SU-DHL-6 (cell line): Measurements from ENCODE around the gene NTRK2.

ENCODE experiments used
- H2AFZ ChIP-seq: fragments of 200-600 bp; sonication (generic); 2 replicates; pipeline ENCODE4 v1.6.1; 2014; ENCODE audit warnings: low read depth, mild to moderate bottlenecking, moderate library complexity, mixed read lengths, antibody characterized with exemption, low read length; ENCODE audit not compliant: severe bottlenecking
- H3F3A ChIP-seq: fragments of 200-600 bp; shearing (Covaris generic); 2 replicates; pipeline ENCODE4 v1.6.0; 2016; ENCODE audit warnings: antibody characterized with exemption, mild to moderate bottlenecking; ENCODE audit not compliant: insufficient read depth
- H3K27ac ChIP-seq: fragments of 200-600 bp; sonication (generic); 2 replicates; pipeline ENCODE4 v1.5.1; 2016; ENCODE audit warnings: low read depth, mild to moderate bottlenecking, low read length, moderate library complexity, mixed read lengths
- H3K27me3 ChIP-seq: fragments of 200-600 bp; sonication (generic), shearing (Covaris generic); 2 replicates; pipeline ENCODE4 v1.6.0; 2014; ENCODE audit warnings: mild to moderate bottlenecking, low read length
- H3K36me3 ChIP-seq: fragments of 200-600 bp; sonication (generic); 2 replicates; pipeline ENCODE4 v1.6.1; 2014; ENCODE audit warnings: mild to moderate bottlenecking, low read length, mixed read lengths
- H3K4me2 ChIP-seq: fragments of 300-600, 200-600 bp; shearing (Covaris generic), sonication (generic); 2 replicates; pipeline ENCODE4 v1.6.0; 2014; ENCODE audit warnings: low read length, low read depth, mild to moderate bottlenecking; ENCODE audit not compliant: poor library complexity, severe bottlenecking
- H3K4me3 ChIP-seq: fragments of 200-600 bp; sonication (generic); 2 replicates; pipeline ENCODE4 v1.5.1; 2014; ENCODE audit warnings: antibody characterized with exemption, low read length, mild to moderate bottlenecking, mixed read lengths; ENCODE audit not compliant: insufficient read depth, poor library complexity, severe bottlenecking
- H3K79me2 ChIP-seq: fragments of 200-600 bp; sonication (generic); 2 replicates; pipeline ENCODE4 v1.6.1; 2014; ENCODE audit warnings: mild to moderate bottlenecking, low read length, moderate library complexity; ENCODE audit not compliant: insufficient read depth
- H3K9ac ChIP-seq: fragments of 200-600 bp; sonication (generic); 2 replicates; pipeline ENCODE4 v1.7.0; 2014; ENCODE audit warnings: mild to moderate bottlenecking, low read length
- H3K9me2 ChIP-seq: fragments of 200-600 bp; sonication (generic); replicated peaks from 2 replicates; pipeline ENCODE4 v1.6.1; 2014; ENCODE audit warnings: low read length; ENCODE audit not compliant: insufficient read depth
- H3K9me3 ChIP-seq: fragments of 200-600 bp; sonication (generic); 2 replicates; pipeline ENCODE4 v1.6.1; 2014; ENCODE audit warnings: low read length, mixed read lengths; ENCODE audit not compliant: insufficient read depth
- H4K20me1 ChIP-seq: fragments of 200-600 bp; sonication (generic); 2 replicates; pipeline ENCODE4 v1.6.1; 2014; ENCODE audit warnings: low read depth, mild to moderate bottlenecking, antibody characterized with exemption, low read length, moderate library complexity, mixed read lengths
- EZH2phosphoT487 ChIP-seq: fragments of 200-600 bp; sonication (generic), shearing (Covaris generic); conservative IDR thresholded peaks from 2 replicates; pipeline ENCODE4 v1.6.1; 2018; ENCODE audit warnings: mild to moderate bottlenecking, antibody characterized with exemption, low read length, moderate library complexity, mixed read lengths
- TF ChIP-seq, protein P1 (sequence below): fragments of 200-600 bp; sonication (generic); IDR thresholded peaks from one replicate; pipeline ENCODE4 v1.5.1; 2017; ENCODE audit warnings: antibody characterized with exemption, mild to moderate bottlenecking, low read length, moderate library complexity; ENCODE audit not compliant: insufficient read depth, poor library complexity, severe bottlenecking

The NTRK2 gene

DNA sequence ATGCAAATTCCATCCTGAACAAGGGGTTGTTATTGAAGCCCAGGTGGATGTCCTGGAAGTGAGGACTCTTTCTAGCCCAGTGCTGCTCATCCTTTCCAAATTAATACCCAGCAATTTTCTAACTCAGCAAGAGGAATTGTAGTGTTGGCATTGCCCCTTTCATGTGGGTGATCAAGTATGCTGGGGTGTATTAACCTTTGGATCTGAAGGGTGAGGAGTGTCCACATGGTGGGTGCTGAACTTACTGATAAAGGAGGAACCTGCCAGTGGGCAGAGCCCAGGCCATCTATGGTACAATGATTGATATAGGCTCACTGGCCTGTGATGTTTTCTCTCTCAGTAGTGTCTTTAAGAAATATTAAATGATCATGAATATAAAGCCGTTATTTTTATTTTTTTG lies 210.1 kb downstream of the NTRK2 start:
- H3K9ac ChIP-seq = no peak overlapping the region
- H3K27ac ChIP-seq = no peak overlapping the region
- no peaks in the 10 kb centered on the region for H3K27me3 ChIP-seq

DNA sequence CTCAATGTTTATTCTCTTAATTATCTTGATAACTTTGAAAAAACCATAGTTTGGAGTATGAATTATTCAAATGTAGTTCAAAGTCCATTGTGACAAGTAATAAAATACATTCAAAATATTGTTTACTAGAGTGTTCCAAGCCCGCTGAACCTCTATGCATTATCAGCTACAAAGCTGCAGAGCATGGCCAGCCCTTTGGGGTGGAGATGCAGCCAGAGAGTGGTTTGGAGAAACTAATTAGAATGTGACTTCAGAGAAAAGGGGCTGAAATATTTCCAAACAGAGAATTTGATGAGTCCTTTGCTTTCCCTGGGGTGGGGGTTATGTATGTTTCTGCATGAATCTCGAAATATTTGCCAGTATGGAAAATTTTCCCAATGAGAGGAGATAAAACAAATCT lies 211.3 kb downstream of the NTRK2 start:
- H3F3A ChIP-seq = no peaks in the 10 kb centered on the region
- H2AFZ ChIP-seq = no peak overlapping the region
- H3K79me2 ChIP-seq = no peaks in the 10 kb centered on the region
- no peaks in the 10 kb centered on the region for H3K27me3 ChIP-seq
- H3K9me2 ChIP-seq = no peaks in the 10 kb centered on the region
- H3K27ac ChIP-seq = no peak overlapping the region
- H4K20me1 ChIP-seq = no peaks in the 10 kb centered on the region
- no peak overlapping the region for H3K4me3 ChIP-seq
- no peak overlapping the region for H3K4me2 ChIP-seq
- no peaks in the 10 kb centered on the region for H3K36me3 ChIP-seq
- no peak overlapping the region for H3K9ac ChIP-seq
- no peaks in the 10 kb centered on the region for H3K9me3 ChIP-seq
- no peak for TF ChIP-seq EZH2phosphoT487
- TF ChIP-seq, protein P1, sequence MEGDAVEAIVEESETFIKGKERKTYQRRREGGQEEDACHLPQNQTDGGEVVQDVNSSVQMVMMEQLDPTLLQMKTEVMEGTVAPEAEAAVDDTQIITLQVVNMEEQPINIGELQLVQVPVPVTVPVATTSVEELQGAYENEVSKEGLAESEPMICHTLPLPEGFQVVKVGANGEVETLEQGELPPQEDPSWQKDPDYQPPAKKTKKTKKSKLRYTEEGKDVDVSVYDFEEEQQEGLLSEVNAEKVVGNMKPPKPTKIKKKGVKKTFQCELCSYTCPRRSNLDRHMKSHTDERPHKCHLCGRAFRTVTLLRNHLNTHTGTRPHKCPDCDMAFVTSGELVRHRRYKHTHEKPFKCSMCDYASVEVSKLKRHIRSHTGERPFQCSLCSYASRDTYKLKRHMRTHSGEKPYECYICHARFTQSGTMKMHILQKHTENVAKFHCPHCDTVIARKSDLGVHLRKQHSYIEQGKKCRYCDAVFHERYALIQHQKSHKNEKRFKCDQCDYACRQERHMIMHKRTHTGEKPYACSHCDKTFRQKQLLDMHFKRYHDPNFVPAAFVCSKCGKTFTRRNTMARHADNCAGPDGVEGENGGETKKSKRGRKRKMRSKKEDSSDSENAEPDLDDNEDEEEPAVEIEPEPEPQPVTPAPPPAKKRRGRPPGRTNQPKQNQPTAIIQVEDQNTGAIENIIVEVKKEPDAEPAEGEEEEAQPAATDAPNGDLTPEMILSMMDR = no peak

More for the DNA sequence above, 210.1 kb downstream of the NTRK2 start:
- H3K9me2 ChIP-seq = no peaks in the 10 kb centered on the region
- H2AFZ ChIP-seq = no peak overlapping the region
- no peaks in the 10 kb centered on the region for H4K20me1 ChIP-seq
- no peak overlapping the region for H3K4me3 ChIP-seq
- no peak overlapping the region for H3K4me2 ChIP-seq
- H3K79me2 ChIP-seq = no peaks in the 10 kb centered on the region
- no peaks in the 10 kb centered on the region for H3K36me3 ChIP-seq
- TF ChIP-seq EZH2phosphoT487 = no peak
- TF ChIP-seq, protein P1 = no peak
- no peaks in the 10 kb centered on the region for H3K9me3 ChIP-seq
- H3F3A ChIP-seq = no peaks in the 10 kb centered on the region

DNA sequence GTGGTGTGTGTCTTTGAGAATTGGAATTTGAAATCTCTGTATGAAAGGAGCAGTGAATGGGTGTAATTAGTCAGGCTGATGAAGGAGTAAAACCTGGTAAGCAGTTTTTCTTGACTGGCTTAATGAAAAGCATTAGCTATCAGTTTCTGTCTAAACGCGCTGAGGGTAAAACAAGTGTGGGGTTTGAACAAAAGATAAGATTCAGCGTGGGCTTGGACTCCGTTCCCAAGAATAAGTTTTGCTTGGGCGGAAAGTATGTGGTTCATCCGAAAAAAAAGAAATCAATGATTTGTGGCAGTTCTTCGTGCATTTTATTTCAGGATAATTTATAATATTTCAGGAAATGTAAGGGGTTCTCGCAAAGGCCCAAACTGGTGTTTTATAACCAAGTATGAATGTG lies 217.3 kb downstream of the NTRK2 start:
- no peaks in the 10 kb centered on the region for H3K9me2 ChIP-seq
- no peaks in the 10 kb centered on the region for H3F3A ChIP-seq
- no peaks in the 10 kb centered on the region for H4K20me1 ChIP-seq
- no peak overlapping the region for H3K27ac ChIP-seq
- H3K9ac ChIP-seq = no peak overlapping the region
- H3K27me3 ChIP-seq = no peaks in the 10 kb centered on the region
- H3K4me2 ChIP-seq = no peak overlapping the region
- H2AFZ ChIP-seq = no peak overlapping the region
- no peaks in the 10 kb centered on the region for H3K79me2 ChIP-seq
- no peaks in the 10 kb centered on the region for H3K9me3 ChIP-seq
- H3K4me3 ChIP-seq = no peak overlapping the region
- no peaks in the 10 kb centered on the region for H3K36me3 ChIP-seq
- TF ChIP-seq, protein P1 = no peak
- TF ChIP-seq EZH2phosphoT487 = no peak

DNA sequence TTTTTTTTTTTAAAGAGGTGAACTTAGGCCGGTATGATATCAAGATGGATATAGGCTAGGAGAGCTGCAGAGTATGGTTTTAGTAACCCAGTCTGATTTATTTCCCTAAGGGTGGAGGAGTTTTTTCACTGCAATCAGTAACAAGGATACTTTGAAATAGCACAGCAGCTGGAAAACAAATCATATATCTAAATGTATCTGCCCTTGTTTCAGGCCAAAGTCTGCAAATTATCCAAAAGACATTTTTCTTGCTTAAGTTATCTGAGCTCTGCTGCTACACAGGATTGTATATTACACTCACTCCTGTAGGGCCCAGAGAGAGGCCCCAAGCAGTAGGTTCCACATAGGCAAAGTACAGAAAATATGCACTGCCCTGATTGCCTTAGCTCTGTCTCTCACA lies 222.4 kb downstream of the NTRK2 start:
- H4K20me1 ChIP-seq = no peaks in the 10 kb centered on the region
- H3K9me2 ChIP-seq = no peaks in the 10 kb centered on the region
- no peaks in the 10 kb centered on the region for H3K79me2 ChIP-seq
- H3K27me3 ChIP-seq = no peaks in the 10 kb centered on the region
- no peak overlapping the region for H2AFZ ChIP-seq
- H3K9me3 ChIP-seq = no peaks in the 10 kb centered on the region
- H3K4me2 ChIP-seq = no peak overlapping the region
- H3K4me3 ChIP-seq = no peak overlapping the region
- no peak for TF ChIP-seq EZH2phosphoT487
- TF ChIP-seq, protein P1 = no peak
- no peak overlapping the region for H3K27ac ChIP-seq
- no peaks in the 10 kb centered on the region for H3F3A ChIP-seq
- no peaks in the 10 kb centered on the region for H3K36me3 ChIP-seq
- H3K9ac ChIP-seq = no peak overlapping the region
